A549 (cell line): ENCODE measurements around the gene LAMC1. TPM values are rescaled to one million over a fixed set of nuclear protein-coding genes. Genes with fewer than 3 reads are reported as not detected.

Experiments
- ATAC-seq, 2 experiments: fragments of 200-7000 bp in 1 of 2; fragments of >200 bp in 1 of 2; cut with Nextera tagmentation in 1 of 2; cut with Tn5 transposase in 1 of 2; 3 replicates each; pipeline versions ENCODE4 v1.8.0 to v1.9.1; 2018 to 2020; ENCODE audit warnings: mild to moderate bottlenecking in 1 of 2, moderate library complexity in 1 of 2
- CTCF ChIA-PET: fragments of 300-600 bp; sonication (Branson Sonifier 250); formaldehyde crosslinking; extraction: SDS; loops from one replicate; lab custom pipeline; 2021; ENCODE audit warnings: antibody characterized with exemption, inconsistent platforms; lab: Yijun Ruan, JAX
- POLR2A ChIA-PET: fragments of 350-600 bp; formaldehyde crosslinking; extraction: SDS; loops from one replicate; lab custom pipeline; 2021; ENCODE audit warnings: antibody characterized with exemption, inconsistent platforms; lab: Yijun Ruan, JAX
- DNase-seq, 2 experiments: peaks; one replicate each; pipeline versions ENCODE4 v3.0.0 to v3.0.0-alpha.2; 2011 to 2016; ENCODE audit warnings: low read depth in 1 of 2, low spot score in 1 of 2
- FAIRE-seq: peaks from 2 replicates; lab custom pipeline; 2011; peaks lifted over from hg19 to GRCh38; lab: Jason Lieb, UNC
- H3K27ac ChIP-seq, 2 experiments: fragments of >200 bp; sonication (Bioruptor Twin); formaldehyde crosslinking; 3 replicates each; pipeline ENCODE4 v1.5.1; 2016 to 2017
- H3K4me1 ChIP-seq: fragments of >200 bp; sonication (Bioruptor Twin); formaldehyde crosslinking; 3 replicates; pipeline ENCODE4 v1.6.1; 2016
- H3K4me2 ChIP-seq: fragments of >200 bp; sonication (Bioruptor Twin); formaldehyde crosslinking; 3 replicates; pipeline ENCODE4 v1.6.1; 2016
- H3K4me3 ChIP-seq: fragments of >200 bp; sonication (Bioruptor Twin); formaldehyde crosslinking; 3 replicates; pipeline ENCODE4 v1.5.1; 2016
- H3K9me3 ChIP-seq: fragments of >200 bp; sonication (Bioruptor Twin); formaldehyde crosslinking; 3 replicates; pipeline ENCODE4 v1.6.1; 2016
- BHLHE40 ChIP-seq: IDR thresholded peaks from 2 replicates; pipeline ENCODE4 v1.6.1; 2012; ENCODE audit warnings: low read depth, low read length, inconsistent platforms
- CBX2 ChIP-seq: fragments of 200-600 bp; sonication (generic); IDR thresholded peaks from 2 replicates; pipeline ENCODE4 v1.6.1; 2016; ENCODE audit warnings: low read depth, mild to moderate bottlenecking, borderline replicate concordance
- CBX8 ChIP-seq: fragments of 200-600 bp; sonication (generic); IDR thresholded peaks from 2 replicates; pipeline ENCODE4 v1.6.1; 2016
- CEBPB ChIP-seq, 2 experiments: fragments of >200 bp in 1 of 2; sonication (Bioruptor Twin) in 1 of 2; formaldehyde crosslinking in 1 of 2; IDR thresholded peaks; 2 replicates each; pipeline ENCODE4 v1.6.1; 2012 to 2016
- CHD2 ChIP-seq: fragments of 150-350 bp; IDR thresholded peaks from 2 replicates; pipeline ENCODE4 v1.6.1; 2014; ENCODE audit warnings: low read length; ENCODE audit not compliant: partially characterized antibody
- CHD4 ChIP-seq: fragments of 200-600 bp; sonication (generic); IDR thresholded peaks from 2 replicates; pipeline ENCODE4 v1.6.1; 2016; ENCODE audit warnings: antibody characterized with exemption, mild to moderate bottlenecking, borderline replicate concordance
- CTCF ChIP-seq: fragments of >200 bp; sonication (Bioruptor Twin); formaldehyde crosslinking; IDR thresholded peaks from 3 replicates; pipeline ENCODE4 v1.5.1; 2016
- ELK1 ChIP-seq: fragments of 150-350 bp; IDR thresholded peaks from 2 replicates; pipeline ENCODE4 v1.6.1; 2014; ENCODE audit warnings: low read depth, mild to moderate bottlenecking, low read length
- ESRRA ChIP-seq: fragments of 150-350 bp; IDR thresholded peaks from 2 replicates; pipeline ENCODE4 v1.6.1; 2014; ENCODE audit warnings: mild to moderate bottlenecking, low read length, borderline replicate concordance
- FOSB ChIP-seq: fragments of 250-450 bp; sonication (Bioruptor Pico); IDR thresholded peaks from 2 replicates; pipeline ENCODE4 v1.5.0; 2020; ENCODE audit warnings: mild to moderate bottlenecking, moderate library complexity
- FOXS1 ChIP-seq: fragments of 250-450 bp; sonication (Bioruptor Pico); IDR thresholded peaks from 2 replicates; pipeline ENCODE4 v1.5.0; 2020; ENCODE audit warnings: mild to moderate bottlenecking, moderate library complexity
- HEYL ChIP-seq: fragments of 250-450 bp; sonication (Bioruptor Pico); IDR thresholded peaks from 2 replicates; pipeline ENCODE4 v1.8.0; 2021; ENCODE audit warnings: mild to moderate bottlenecking, moderate library complexity
- HOXB5 ChIP-seq: fragments of 250-450 bp; sonication (Bioruptor Pico); IDR thresholded peaks from 2 replicates; pipeline ENCODE4 v1.5.0; 2020; ENCODE audit warnings: mild to moderate bottlenecking, moderate library complexity
- JUN ChIP-seq, 2 experiments: fragments of >200 bp; sonication (Bioruptor Twin); formaldehyde crosslinking; IDR thresholded peaks; 2 replicates in 1 of 2; 3 replicates in 1 of 2; pipeline ENCODE4 v1.6.1; 2016 to 2017
- MAX ChIP-seq: IDR thresholded peaks from 2 replicates; pipeline ENCODE4 v1.6.1; 2012
- MAZ ChIP-seq: fragments of 150-350 bp; IDR thresholded peaks from 2 replicates; pipeline ENCODE4 v1.6.1; 2014; ENCODE audit warnings: antibody characterized with exemption, low read depth, low read length, borderline replicate concordance
- NPAS2 ChIP-seq: fragments of 250-450 bp; sonication (Bioruptor Pico); IDR thresholded peaks from 2 replicates; pipeline ENCODE4 v1.8.0; 2022; ENCODE audit warnings: mild to moderate bottlenecking, moderate library complexity, borderline replicate concordance
- POLR2A ChIP-seq: IDR thresholded peaks from 2 replicates; pipeline ENCODE4 v1.6.1; 2012; ENCODE audit warnings: mild to moderate bottlenecking, low read length
- POLR2AphosphoS2 ChIP-seq: conservative IDR thresholded peaks from 2 replicates; pipeline ENCODE4 v1.6.1; 2012; ENCODE audit warnings: low read length, improper control_type of control experiment, inconsistent platforms
- RCOR1 ChIP-seq: fragments of 150-350 bp; IDR thresholded peaks from 2 replicates; pipeline ENCODE4 v1.6.1; 2014; ENCODE audit warnings: antibody characterized with exemption, low read length, low read depth
- REST ChIP-seq: fragments of 200-600 bp; sonication (generic); IDR thresholded peaks from 2 replicates; pipeline ENCODE4 v1.6.1; 2016; ENCODE audit warnings: antibody characterized with exemption, mild to moderate bottlenecking, moderate library complexity
- RFX5 ChIP-seq: fragments of 450-650 bp; IDR thresholded peaks from 2 replicates; pipeline ENCODE4 v1.7.1; 2014; ENCODE audit warnings: antibody characterized with exemption, mild to moderate bottlenecking, moderate library complexity
- RNF2 ChIP-seq: fragments of 200-600 bp; sonication (generic); IDR thresholded peaks from 2 replicates; pipeline ENCODE4 v1.6.1; 2016; ENCODE audit warnings: low read depth, mild to moderate bottlenecking, antibody characterized with exemption, moderate library complexity, borderline replicate concordance
- SMC3 ChIP-seq: fragments of >200 bp; sonication (Bioruptor Twin); formaldehyde crosslinking; IDR thresholded peaks from 3 replicates; pipeline ENCODE4 v1.6.1; 2018; ENCODE audit warnings: inconsistent platforms
- SREBF2 ChIP-seq: fragments of 450-650 bp; IDR thresholded peaks from 2 replicates; pipeline ENCODE4 v1.6.1; 2014; ENCODE audit warnings: mild to moderate bottlenecking, moderate library complexity
- USF2 ChIP-seq: fragments of 450-650 bp; IDR thresholded peaks from 2 replicates; pipeline ENCODE4 v1.6.1; 2014; ENCODE audit warnings: antibody characterized with exemption
- ZNF302 ChIP-seq: fragments of 250-450 bp; sonication (Bioruptor Pico); IDR thresholded peaks from 2 replicates; pipeline ENCODE4 v1.9.0; 2021; ENCODE audit warnings: inconsistent platforms, mild to moderate bottlenecking, moderate library complexity
- WGBS: methylation state at CpG from one replicate; pipeline ENCODE4 v1.1.6; 2017; ENCODE audit errors: missing lambda C conversion rate; 5-methylcytosine and 5-hydroxymethylcytosine counted together
- polyA plus RNA-seq, 4 experiments: library from polyadenylated mRNA; depleted of rRNA in 3 of 4; stranded (reverse); fragments of >200 nt; fragmentation: RNase III in 1 of 4; extraction: RNeasy Plus Mini Kit Qiagen cat#74134 plus additional on column Dnase treatment in 1 of 4; gene quantifications; 2 replicates in 3 of 4; 3 replicates in 1 of 4; pipeline ENCODE4 v1.2.3, GENCODE V29; 2011 to 2017

The LAMC1 gene
- polyA plus RNA-seq, 2 of the 4 experiments (the other 2 are of a cell fraction) = 93.7 to 152 TPM

- H3K9me3 ChIP-seq = no peaks in the 10 kb centered on the region
- no peak overlapping the region for H3K4me2 ChIP-seq
- TF ChIP-seq SMC3 (no peak), CHD2 (no peak), CTCF (no peak), JUN (IDR thresholded peaks at IDR 0.05) (no peak), RFX5 (no peak), ESRRA (no peak), BHLHE40 (no peak), CEBPB (IDR thresholded peaks at IDR 0.05) (no peak), MAZ (no peak), MAX (no peak), SREBF2 (no peak), CBX2 (no peak), CHD4 (no peak), REST (no peak), FOXS1 (CRISPR knock-in tag) (no peak), POLR2A (no peak), CBX8 (no peak)
- ATAC-seq = no peak
- WGBS = 75% methylated on average over 4 of the region's 4 CpGs
- H3K4me1 ChIP-seq = peaks cover 16% of the 10 kb centered on the region; the same call in 2 of the 3 replicates
- H3K4me3 ChIP-seq = no peak overlapping the region
- FAIRE-seq = no peak
- no peak overlapping the region for H3K27ac ChIP-seq
- POLR2A ChIA-PET = no interaction called here
- no peak for DNase-seq
- CTCF ChIA-PET = interaction anchor here (0.6 to 1.7 kb wide), 2 partner anchors 20 to 84 kb away, joined by 3 read pairs; no protein-coding TSS in a partner anchor
Measured at GRCh38 chr1:183000167-183000962, 22.9 kb upstream of the LAMC1 start.

- Histone ChIP-seq H3K27ac (no peak overlapping the region), H3K4me3 (no peak overlapping the region), H3K4me1 (peaks cover 16% of the 10 kb centered on the region; the same call in 2 of the 3 replicates), H3K9me3 (no peaks in the 10 kb centered on the region), H3K4me2 (peak overlapping the region; percentile 31; the same call in 2 of the 3 replicates)
- POLR2A ChIA-PET = no interaction called here
- no peak for ATAC-seq
- DNase-seq = no peak
- CTCF ChIA-PET = no interaction called here
- FAIRE-seq = peak; percentile 13
- TF ChIP-seq ZNF302 (no peak), FOSB (CRISPR knock-in tag) (no peak), POLR2AphosphoS2 (no peak), NPAS2 (no peak), USF2 (no peak), HOXB5 (no peak), HEYL (no peak), ELK1 (no peak), RCOR1 (no peak), CHD2 (no peak), RNF2 (no peak)
Measured at GRCh38 chr1:183002267-183002666, 21.0 kb upstream of the LAMC1 start.
